Colonic mucosa (tissue), 4 donors: ENCODE results near the gene COX5B. TPM values are rescaled to one million over a fixed set of nuclear protein-coding genes. Genes with fewer than 3 reads are reported as not detected.
A peak's percentile ranks its signal among the peaks of the same experiment; 100 is the strongest.

Experiments used
- DNase-seq: peaks from one replicate; pipeline ENCODE4 v3.0.0-alpha.2; 2020
- H3K27ac ChIP-seq: fragments of 200-600 bp; one replicate; pipeline ENCODE4 v1.8.0; 2021
- H3K27me3 ChIP-seq: fragments of 200-600 bp; one replicate; pipeline ENCODE4 v1.8.0; 2021
- H3K36me3 ChIP-seq: fragments of 200-600 bp; one replicate; pipeline ENCODE4 v1.8.0; 2021
- H3K4me1 ChIP-seq: fragments of 200-600 bp; one replicate; pipeline ENCODE4 v1.8.0; 2021; ENCODE audit warnings: mild to moderate bottlenecking
- H3K4me3 ChIP-seq: fragments of 200-600 bp; one replicate; pipeline ENCODE4 v1.8.0; 2021
- H3K9ac ChIP-seq, 2 donors: one replicate each; pipeline ENCODE4 v1.7.0; 2013; ENCODE audit warnings: control low read depth in 2 of 2, low read depth in 2 of 2, low read length in 2 of 2
- H3K9me3 ChIP-seq: fragments of 200-600 bp; one replicate; pipeline ENCODE4 v1.8.0; 2021
- CTCF ChIP-seq: fragments of 200-600 bp; IDR thresholded peaks from one replicate; pipeline ENCODE4 v1.8.0; 2022; ENCODE audit warnings: antibody characterized with exemption, mild to moderate bottlenecking
- intact Hi-C: fragments of 100-400 bp; cut with DNase I; formaldehyde crosslinking; loops from one replicate; pipeline ENCODE4 v1.14.1; 2022
- total RNA-seq, 2 donors: library from RNA; stranded (reverse); fragmentation: NEBNext Ultra II Directional in 1 of 2; extraction: Animal tissue kit (Norgen Biotek cat#: 25700) in 1 of 2; gene quantifications; one replicate each; pipeline ENCODE4 v1.2.1, GENCODE V29; 2021
- donor health status: healthy.
- donor health status: DM: no; HTN: no; CAD: no.
- donor health status: DM: no; HTN: no; CAD: no.

COX5B gene
- total RNA-seq, 2 donors from 2014 or later = 633 to 720 TPM

DNA sequence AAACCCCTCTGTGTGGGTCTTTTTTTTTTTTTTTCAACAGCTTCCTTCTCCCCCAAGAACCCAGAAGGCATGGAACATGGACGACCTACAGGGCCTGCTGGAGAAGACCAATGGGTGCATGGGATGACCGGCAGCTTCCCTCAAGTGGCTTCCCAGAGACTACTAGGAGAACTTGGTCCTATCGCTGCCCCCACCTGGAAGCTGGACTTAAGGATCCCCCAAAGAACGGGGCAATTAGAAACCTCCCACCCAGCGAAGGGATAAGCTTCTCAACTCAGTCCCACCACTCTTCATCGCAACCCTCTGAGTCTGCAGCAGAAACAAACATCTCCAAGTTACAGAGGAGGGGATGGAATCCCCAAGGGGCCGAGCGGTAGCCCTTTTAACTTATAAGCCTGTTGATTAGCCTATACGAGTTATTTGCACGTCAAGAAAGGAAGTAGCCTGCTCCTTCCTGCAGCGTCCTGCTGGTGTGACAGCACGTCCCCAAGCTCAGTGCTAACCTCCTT is 16.6 kb downstream of the COX5B start:
- H3K27ac ChIP-seq = peak overlapping the region; percentile 100
- peak overlapping the region; percentile 71 for H3K4me3 ChIP-seq
- H3K9me3 ChIP-seq = no peaks in the 10 kb centered on the region
- no peaks in the 10 kb centered on the region for H3K27me3 ChIP-seq
- intact Hi-C loops = loop anchor here (2.0 kb wide), 1 partner anchor 18 kb away; no protein-coding TSS in a partner anchor
- peaks cover 8% of the 10 kb centered on the region for H3K4me1 ChIP-seq
- DNase-seq = no peak
- peak overlapping the region; percentile 94 to 98 for H3K9ac ChIP-seq
- H3K36me3 ChIP-seq = peaks cover 9% of the 10 kb centered on the region
- no peak for TF ChIP-seq CTCF

DNA sequence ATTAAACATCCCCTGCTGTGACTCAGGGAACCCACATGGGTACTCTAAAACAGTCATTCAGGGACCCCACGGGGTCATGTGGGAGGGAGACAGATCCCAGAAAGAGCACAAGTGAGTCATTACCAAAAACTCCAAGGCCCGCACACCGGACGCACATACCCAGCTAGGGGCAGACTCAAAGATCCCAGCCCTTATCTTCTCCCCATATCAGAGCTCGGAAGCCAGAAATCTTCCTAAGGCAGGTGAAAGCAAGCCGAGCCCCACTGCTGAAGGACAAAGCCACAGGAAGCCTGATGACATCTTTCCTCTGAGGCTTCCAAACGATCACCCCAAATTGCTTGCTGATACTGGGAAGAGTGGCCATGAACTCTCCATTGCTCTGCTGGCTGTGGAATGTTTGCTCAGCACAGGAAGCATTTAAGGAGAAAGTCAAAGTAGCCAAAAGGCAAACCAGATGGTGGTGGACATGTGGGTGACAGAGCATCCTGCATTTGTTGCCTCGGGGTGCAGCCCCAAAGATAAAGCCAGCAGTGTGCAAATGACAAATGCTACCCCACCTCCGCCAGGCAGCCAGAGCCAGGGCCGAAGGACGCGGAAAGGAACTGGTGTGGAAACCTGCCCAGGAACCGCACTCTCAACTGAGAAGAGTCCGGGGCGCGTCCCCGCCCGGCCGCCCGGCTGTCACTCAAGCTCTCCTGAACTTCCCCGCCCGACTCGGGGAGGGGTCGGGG is 17.2 kb downstream of the COX5B start:
- H3K27ac ChIP-seq = peak overlapping the region; percentile 100
- DNase-seq = peak; percentile 81
- H3K9ac ChIP-seq = peak overlapping the region; percentile 94 to 98
- TF ChIP-seq CTCF = no peak
- peaks cover 8% of the 10 kb centered on the region for H3K4me1 ChIP-seq
- no peaks in the 10 kb centered on the region for H3K9me3 ChIP-seq
- peak overlapping the region; percentile 71 for H3K4me3 ChIP-seq
- intact Hi-C loops = loop anchor here (2.0 kb wide), 1 partner anchor 18 kb away; no protein-coding TSS in a partner anchor
- peaks cover 2% of the 10 kb centered on the region for H3K36me3 ChIP-seq
- no peaks in the 10 kb centered on the region for H3K27me3 ChIP-seq

- Histone ChIP-seq H3K9me3 (no peaks in the 10 kb centered on the region), H3K27ac (peak overlapping the region; percentile 100), H3K9ac (peak overlapping the region; percentile 94 to 98), H3K4me1 (peaks cover 8% of the 10 kb centered on the region), H3K36me3 (no peaks in the 10 kb centered on the region), H3K4me3 (peak overlapping the region; percentile 71), H3K27me3 (no peaks in the 10 kb centered on the region)
- no peak for DNase-seq
- intact Hi-C loops = loop anchor here (2.0 kb wide), 1 partner anchor 19 kb away; no protein-coding TSS in a partner anchor
- TF ChIP-seq CTCF = no peak
Observed at GRCh38 chr2:97663626-97663961, 17.7 kb downstream of the COX5B start.

GRCh38 chr2:97663962-97664635 is 18.2 kb downstream of the COX5B start, which contains the start of gene ACTR1B:
Gene ACTR1B, minus strand, starts transcription at chr2:97664044. Its CDS starts 154 bp downstream, at chr2:97663890.
- Histone ChIP-seq H3K9ac (peak within 1 kb of the TSS; percentile 94 to 98), H3K27me3 (no peaks in the 10 kb centered on the region), H3K9me3 (no peaks in the 10 kb centered on the region), H3K4me3 (peak within 1 kb of the TSS; percentile 71), H3K36me3 (no peaks in the 10 kb centered on the region), H3K27ac (peak within 1 kb of the TSS; percentile 100), H3K4me1 (peaks cover 8% of the 10 kb centered on the region)
- DNase-seq = peak; percentile 98
- TF ChIP-seq CTCF = no peak
- intact Hi-C loops = loop anchor here (2.0 kb wide), 1 partner anchor 19 kb away; no protein-coding TSS in a partner anchor

GRCh38 chr2:97664636-97664970 is 18.7 kb downstream of the COX5B start:
- Histone ChIP-seq H3K27ac (peak overlapping the region; percentile 100), H3K9ac (peak overlapping the region; percentile 84 to 90), H3K4me3 (peak overlapping the region; percentile 71), H3K36me3 (no peaks in the 10 kb centered on the region), H3K4me1 (peaks cover 8% of the 10 kb centered on the region), H3K9me3 (no peaks in the 10 kb centered on the region), H3K27me3 (no peaks in the 10 kb centered on the region)
- TF ChIP-seq CTCF = no peak
- intact Hi-C loops = no loop called here
- peak; percentile 38 for DNase-seq
